SK-N-DZ (cell line): ENCODE results near the gene ZNF292.
"Not testable (repeated sequence)": the region's sequence is repeated elsewhere in the genome, so short reads cannot be mapped to it uniquely, and the experiment has no call there.

Experiments used
- DNase-seq: peaks from one replicate; pipeline ENCODE4 v3.0.0-alpha.2; 2015; ENCODE audit warnings: low spot score

ZNF292 gene

DNA sequence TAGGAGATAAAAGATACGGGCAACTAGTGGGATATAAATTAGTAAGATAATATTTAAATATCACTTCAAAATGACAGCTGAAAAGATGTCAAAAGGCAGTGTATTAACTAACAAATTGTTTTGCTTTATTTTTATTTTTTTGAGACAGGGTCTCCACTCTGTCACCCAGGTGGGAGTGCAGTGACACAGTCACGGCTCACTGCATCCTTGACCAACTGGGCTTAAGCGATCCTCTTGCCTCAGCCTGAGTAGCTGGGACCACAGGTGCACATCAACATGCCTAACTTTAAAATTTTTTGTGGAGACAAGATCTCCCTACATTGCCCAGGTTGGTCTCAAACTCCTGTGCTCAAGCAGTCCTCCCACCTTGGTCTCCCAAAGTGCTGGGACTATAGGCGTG is 5.9 kb downstream of the ZNF292 start:
- no peak for DNase-seq

DNA sequence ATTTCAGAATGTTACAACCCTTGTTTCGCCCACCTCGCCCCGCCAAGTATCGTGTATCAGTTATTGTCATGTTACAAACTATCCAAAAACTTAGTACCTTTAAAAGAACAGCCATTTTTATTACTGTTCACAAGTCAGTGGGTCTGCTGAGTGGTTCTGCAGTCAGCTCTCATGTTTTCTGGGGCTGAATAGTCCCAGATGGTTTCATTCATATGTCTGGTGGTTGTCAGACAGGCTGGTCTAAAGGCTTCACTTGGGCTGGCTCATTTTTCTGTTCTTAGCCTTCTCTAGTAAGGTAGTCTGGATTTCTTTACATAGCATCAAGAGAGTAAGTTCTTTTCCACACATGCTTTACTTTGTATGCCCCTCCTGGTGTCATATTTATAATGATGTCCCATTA is 8.6 kb downstream of the ZNF292 start:
- DNase-seq = no peak

DNA sequence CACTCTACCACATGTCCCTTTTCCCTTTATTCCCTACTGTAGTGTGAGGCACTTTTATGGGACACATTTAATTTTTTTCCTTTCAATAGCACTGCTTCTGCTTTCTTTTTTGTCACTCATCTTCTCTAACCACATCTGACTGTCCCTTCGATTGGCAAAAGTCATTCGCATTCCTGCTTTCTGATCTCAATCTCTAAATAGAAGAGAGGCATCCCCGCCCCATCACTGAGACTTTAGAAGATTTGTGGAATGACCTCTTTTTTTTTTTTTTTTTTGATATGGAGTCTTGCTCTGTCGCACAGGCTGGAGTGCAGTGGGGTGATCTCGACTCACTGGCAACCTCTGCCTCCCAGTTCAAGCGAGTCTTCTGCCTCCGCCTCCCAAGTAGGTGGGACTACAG is 9.1 kb downstream of the ZNF292 start:
- DNase-seq = no peak

DNA sequence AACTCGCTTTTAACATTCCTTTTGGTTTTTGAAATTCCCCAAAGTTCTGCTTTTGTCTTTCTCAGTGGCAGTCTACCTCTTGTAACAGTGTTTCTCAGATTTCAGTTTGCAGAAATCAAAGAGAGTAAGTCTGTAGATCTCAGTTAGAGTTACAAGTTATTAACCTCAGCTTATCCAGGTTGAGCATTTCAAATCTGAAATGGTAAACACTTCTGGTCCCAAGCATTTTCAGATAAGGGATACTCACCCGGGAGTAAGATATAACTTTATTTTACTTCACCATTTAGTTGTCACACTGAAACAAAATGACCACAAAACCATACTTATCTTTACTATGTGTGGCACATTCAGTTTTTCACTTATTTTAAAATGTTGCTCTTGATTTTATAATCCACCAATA is 9.8 kb downstream of the ZNF292 start:
- no peak for DNase-seq

DNA sequence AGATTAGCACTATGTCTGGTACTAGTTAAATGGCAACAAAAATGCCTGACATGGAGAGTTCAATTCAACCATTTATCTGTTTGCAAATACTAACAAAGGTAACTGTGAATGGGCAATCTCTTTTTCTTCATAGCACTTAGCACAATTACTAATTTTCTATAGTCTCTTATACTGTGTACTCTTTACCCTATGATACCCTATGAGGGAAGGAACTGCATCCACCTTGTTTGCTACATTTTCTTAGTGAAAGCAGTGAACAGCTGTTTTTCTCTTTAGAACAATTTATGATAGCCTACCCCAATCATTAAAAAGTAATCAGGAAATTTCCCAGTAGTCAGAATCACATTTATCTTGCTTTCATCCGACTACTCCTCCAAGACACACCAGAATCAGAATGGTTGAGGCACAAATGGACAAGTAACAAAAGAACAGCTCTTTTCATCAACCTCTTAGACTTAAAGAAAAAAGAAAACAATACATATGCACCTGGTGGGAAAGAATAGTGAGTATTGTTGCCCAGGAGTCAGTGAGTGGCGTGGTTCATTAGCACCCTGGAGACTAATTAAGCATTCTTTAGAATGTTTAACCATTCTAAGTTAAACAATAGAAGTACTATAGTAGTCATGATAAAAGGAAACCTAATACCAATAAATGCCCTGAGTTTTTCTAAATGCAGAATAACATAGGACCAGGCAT is 16.7 kb downstream of the ZNF292 start:
- no peak for DNase-seq

DNA sequence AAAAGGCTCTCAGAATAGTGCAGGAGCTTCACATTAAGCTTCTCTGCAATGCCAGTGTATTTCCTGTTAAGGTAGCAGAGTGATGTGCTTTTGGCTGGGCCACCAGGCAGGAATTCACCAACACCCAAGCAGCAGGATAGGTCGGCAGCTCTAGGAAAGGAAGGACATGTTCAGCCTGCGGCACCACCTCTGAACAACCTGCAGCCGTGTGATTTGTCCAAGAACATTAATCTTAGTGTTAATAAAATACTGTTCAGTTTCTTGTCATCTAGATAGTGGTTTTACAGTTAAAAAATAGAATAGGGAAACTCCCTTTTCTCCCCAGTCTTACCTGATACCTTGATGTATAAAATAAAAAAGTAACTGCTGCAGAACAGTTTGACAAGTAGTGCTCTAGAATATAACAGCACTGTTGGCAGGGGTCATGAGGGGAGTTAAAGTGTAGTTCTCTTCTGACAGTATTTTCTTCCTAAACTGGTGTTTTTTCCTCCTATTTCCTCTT is 18.8 kb downstream of the ZNF292 start:
- no peak for DNase-seq

DNA sequence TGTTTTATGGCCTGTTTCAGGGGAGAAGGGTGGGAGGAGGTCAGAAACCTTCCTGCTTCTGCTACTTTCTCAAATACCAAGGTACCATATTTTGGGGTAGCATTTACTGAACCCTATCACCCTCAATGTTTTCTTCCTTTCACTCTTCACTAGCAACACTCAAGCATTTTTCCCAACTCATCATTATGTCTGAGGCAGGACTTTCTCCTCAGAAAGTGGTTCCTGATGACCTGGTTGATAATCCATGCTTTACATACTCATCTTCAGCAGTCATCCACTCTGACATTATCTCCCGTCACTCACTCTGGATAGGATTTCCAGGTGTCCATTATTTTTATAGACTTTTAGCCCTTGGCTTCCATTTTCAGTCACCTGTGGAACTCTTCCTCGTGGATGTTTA is 21.1 kb downstream of the ZNF292 start:
- no peak for DNase-seq

DNA sequence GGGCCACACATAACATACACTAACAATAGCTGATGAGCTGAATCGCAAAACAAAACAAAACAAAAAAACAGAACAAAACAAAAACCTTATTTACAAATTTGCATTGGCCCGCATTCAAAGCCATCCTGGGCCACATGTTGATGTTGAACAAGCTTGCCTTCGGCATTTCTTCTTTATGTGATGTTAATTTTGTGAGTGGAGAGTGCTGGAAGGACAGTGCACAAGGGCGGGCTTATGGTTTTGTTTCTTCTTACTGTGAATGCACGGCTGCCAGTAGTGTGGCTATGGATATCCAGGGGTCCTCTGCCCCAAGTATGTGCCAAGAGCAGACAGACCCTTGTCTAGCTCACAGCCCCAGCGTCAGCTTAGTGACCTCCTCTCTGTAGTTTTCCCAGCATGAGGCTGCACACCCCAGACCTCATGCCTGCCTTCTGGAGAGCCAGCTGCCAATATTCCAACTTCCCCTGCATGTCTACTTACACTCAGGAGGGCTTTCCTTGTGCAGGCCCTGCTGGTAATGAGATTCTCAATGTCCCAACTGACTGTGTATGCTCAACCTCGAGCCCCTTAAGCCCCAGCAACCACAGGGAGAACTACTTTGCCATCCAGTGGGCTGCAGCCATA is 24.9 kb downstream of the ZNF292 start:
- DNase-seq = no peak

DNA sequence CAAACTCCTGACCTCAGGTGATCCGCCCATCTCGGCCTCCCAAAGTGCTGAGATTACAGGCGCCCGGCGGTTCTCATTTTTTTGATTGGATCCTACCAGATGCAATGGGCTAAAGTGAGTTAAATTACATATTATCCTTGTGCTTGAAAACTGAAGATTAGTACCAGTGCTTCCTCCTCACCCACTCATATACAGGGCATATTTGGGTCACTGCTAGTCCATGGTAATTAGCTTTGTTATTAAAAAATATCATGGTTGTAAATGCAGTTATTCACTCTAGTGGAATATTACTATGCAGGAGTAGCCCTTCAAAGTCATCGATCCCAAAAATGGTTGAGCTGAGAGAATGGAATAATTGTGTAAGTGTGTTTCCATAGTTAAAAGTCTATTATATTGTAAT is 26.5 kb downstream of the ZNF292 start:
- DNase-seq = no peak

DNA sequence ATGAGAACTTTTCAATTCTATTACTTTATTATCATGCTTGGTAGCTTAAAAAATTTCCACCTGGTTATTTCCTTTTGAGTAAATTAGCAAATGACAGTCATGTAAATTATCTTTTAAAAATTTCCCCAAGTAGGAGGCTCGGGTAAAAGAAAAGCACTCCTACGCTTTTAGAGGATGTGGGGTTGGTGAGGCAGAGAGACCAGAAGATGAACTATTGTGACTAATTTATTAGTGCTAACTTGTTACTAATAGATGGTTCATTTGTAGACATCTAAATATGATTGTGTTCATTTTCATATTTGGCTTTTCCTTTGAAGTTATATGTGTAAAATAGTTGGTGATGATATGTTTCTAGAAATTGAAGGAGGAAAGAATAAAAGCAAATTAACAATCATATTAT is 27.0 kb downstream of the ZNF292 start:
- DNase-seq = no peak

DNA sequence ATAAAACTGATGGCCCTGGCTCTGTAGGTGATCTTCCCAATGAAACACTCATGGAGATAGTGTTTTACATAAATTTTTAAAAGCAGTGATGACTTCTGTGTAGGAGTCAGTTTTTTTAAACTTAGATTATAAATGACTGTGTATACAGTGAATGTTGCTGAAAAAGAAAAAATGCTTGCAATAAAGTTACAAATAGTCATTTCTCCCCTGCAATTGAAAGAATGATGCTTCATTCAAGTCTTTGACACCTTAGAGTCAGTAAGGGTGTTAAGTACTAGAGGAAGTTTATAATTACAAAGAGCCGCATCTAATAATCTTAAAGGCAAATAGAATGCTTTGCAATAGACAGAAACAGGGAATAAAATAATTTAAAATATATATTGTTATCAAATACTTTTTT is 27.6 kb downstream of the ZNF292 start:
- DNase-seq = no peak

DNA sequence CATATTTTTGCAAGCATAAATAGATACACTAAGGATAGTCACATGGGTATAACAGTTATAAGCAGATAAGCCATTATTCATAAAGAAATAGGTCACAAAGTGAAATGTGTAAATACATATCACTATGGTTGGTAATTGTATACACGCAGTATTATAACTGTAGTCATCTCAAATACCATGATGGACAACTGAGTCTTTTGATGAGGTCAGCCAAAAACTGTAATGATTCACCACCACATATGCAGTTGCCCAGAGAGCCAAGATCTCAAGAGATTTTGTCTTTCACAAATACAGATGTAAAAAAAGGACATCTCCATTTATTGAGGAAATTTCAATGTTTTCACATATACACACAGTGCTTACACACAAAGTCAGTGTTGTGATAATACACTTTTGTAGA is 28.3 kb downstream of the ZNF292 start:
- DNase-seq = no peak

DNA sequence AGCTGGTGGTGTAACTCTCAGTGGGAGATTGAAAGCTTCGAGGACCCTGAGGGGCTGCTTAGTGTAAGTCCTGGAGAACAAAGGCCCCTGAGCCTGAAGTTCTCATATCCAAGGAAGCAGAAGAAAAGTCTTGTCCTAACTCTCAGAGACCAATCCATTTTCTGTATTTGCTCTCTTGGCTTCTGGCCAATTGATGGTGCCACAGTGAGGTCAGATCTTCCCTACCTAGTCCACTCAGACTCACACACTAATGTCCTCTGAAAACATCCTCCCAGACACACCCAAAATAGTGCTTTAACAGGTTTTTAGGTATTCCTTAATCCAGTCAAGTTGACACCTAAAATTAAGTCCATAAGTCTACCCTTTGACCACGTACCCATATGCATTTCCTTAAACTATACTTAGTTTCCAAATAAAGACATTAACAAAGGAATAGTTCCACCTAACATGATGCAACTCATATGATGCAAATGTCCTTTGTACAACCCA is 29.4 kb downstream of the ZNF292 start:
- no peak for DNase-seq

DNA sequence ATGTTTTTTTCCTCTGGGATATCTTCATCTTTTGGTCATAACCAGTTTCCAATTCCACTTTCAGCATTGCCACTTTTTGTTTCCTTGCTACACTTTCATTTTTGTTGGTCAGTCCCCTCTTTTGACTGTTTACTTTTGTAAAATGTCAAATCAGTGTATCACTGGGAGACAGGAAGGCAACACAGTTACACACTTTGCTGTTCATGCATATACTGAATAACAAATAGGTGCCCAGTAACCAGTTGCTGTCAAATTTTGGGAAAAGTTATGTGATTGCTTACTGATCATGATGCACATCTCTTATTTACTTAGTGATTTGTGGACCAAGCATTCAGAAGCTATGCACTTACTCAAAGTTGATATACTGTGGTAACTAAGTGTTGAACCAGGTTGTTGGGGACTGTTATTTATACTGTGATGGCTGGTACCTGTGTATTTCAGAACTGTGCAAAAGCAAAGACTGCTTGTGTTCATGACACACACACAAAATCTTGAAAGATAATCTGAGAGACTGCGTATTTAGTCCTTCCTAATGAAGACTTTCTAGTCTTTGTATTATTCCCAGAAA is 41.0 kb downstream of the ZNF292 start:
- no peak for DNase-seq

DNA sequence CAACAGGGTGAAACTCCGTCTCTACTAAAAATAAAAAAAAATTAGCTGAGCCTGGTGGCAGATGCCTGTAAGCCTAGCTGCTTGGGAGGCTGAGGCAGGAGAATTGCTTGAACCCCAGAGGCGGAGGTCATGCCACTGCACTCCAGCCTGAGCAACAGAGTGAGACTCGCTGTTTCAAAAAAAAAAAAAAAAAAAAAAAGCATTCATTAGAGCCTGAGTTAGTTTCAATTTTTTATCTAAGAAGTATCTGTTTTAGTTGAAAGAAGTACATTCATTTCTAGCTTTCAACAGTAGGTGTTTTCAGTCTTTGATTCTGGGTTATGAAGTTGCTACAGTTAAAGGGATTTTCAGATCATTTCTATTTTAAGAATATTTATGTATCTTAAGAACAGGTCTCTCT is 42.2 kb downstream of the ZNF292 start:
- DNase-seq = no peak

DNA sequence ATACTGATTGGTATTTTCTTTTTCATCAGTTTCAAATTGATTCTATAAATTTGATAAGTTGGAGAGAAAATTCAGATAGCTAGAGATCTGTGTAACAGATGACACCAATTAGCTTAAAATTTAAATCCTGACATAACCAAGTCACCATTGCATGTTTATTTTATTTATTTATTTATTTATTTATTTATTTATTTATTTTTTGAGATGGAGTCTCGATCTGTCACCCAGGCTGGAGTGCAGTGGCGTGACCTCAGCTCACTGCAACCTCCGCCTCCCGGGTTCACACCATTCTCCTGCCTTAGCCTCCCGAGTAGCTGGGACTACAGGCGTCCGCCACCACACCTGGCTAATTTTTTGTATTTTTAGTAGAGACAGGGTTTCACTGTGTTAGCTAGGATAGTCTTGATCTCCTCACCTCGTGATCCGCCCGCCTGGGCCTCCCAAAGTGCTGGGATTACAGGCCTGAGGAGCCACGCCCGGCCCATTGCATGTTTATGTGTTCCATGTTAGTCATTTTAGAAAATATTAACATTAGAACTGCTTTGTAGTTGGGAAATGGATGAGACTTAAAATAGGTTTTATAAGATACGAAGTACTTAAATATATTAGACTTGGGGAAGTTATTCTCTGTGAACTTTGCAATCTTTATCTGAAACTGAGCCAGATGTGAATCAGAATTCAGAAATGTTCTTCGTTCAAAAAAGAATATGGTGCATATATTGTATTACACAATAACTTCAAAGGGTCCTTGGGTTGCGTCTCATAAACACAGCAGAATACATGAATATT is 42.9 kb downstream of the ZNF292 start:
- not testable (repeated sequence) for DNase-seq

DNA sequence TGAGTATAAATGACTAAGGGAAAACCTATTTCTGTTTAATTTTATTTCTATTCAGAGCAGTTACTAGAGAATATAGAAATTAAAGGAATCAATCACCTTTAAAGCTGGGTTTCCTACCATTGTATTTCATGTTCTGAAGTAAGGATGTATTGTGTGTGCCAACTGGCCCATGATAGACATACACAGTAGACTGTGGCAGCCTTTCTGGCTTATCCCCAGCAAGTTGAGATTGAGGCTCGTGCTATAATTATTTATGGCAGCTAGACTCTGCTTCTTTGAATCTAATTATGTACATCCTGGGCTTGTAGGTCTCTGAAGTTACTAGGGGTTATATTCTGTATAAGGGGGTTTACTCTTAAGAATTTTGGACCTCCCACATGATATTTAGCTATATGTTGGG is 44.4 kb downstream of the ZNF292 start:
- no peak for DNase-seq

DNA sequence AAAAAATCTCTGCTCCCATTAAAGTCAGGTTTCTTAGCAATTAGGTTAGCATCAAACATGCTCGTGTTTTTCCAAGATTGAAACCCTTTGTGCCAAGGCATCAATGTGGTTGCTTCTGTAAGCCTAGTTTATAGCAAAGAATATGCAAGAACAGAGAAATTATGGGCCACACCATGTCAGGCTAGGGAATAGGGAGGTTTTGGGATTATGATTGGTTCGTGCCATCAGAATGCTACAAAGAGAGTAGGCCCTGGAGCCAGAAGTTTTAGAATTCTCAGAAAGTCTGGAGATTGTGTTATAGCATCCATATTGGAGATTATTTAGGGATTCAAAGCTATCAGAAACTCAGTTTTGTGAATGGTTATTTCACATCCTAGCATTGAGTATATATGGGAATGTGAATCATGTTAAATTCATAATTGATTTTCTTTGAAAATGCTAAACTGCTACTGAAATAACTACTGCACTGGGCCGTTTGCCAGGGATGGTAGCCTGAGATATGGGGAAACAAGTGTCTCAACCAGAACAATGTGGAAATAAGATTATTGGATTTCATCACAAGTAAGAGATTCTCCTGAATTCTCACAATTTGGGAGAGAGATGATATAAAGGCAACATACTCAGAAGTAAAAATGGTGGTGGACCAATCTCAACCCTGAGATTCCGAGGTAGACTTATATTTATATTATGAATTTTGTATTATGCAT is 45.3 kb downstream of the ZNF292 start:
- no peak for DNase-seq

DNA sequence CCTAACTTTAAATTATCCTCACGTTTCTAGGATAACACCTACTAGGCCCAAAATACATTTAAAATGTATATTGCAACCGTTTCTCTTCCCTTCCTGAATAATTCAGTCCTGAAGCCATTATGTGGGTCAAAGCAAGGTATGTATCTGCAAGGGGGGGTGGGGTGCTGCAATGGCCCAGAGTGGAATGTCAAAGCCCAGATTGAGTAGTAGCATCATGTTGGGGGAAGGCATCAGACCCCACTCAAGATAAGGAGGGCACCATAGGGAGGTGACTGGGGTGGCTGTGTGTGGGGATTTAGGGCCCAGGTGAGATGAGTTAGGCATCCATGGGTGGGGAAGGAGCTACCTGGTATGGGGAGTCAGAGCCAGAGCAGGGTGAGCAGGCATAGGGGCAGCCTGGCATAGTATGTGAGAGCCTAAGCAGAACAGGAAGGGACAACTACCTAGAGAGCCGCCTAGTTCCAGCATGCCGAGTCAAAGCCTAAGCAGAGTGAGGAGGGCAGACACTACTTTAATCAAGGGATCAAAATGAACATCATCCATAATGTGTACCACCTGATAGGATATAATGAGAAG is 48.2 kb downstream of the ZNF292 start:
- no peak for DNase-seq

DNA sequence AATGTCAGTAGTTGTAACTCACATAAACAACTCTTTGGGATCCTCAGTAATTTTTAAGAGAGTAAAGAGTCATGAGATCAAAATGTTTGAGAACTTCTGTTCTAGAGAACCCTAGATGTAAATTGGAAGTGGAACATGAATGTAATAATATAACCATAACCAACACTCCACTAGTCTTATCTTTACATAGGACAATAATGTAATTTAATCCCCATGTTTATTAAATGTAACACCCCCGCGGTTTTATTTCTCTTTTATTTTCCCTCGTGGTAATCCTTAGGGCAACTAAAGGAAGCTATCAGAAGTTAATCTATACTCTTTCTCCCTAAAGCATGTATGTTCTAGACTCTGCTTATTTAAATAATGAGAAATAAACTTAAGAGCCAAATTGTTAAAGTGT is 54.4 kb downstream of the ZNF292 start:
- no peak for DNase-seq

DNA sequence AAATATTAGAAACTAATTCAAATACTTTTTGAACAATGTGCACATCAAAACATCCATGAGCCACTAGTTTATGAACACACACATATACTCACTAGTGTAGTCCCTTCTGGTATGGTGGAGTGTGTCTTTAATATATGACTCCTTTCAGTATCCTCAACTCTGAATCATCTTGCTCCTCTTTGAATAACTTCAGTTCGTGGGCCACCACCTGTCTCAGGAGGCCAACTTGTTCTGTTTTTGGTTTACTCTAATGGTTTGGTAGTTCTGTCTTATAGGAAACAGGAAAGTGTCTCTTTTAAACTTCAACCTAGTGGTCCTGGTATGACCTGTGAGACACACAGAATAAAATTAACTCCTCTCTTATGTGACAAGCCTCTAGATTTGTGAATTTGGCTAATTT is 55.6 kb downstream of the ZNF292 start:
- DNase-seq = no peak
